Stimulated activated CD8-positive, alpha-beta memory T cell treated with anti-CD3 and anti-CD28 coated beads, Interleukin-2, amount 100 ng/mL, for 48 hours (primary cell): ENCODE results near the gene ZNF768.

Experiments used
- DNase-seq, 2 donors: peaks; one replicate each; pipeline ENCODE4 v3.0.0-alpha.2; 2020; ENCODE audit warnings: low read depth in 2 of 2

The ZNF768 gene

DNA sequence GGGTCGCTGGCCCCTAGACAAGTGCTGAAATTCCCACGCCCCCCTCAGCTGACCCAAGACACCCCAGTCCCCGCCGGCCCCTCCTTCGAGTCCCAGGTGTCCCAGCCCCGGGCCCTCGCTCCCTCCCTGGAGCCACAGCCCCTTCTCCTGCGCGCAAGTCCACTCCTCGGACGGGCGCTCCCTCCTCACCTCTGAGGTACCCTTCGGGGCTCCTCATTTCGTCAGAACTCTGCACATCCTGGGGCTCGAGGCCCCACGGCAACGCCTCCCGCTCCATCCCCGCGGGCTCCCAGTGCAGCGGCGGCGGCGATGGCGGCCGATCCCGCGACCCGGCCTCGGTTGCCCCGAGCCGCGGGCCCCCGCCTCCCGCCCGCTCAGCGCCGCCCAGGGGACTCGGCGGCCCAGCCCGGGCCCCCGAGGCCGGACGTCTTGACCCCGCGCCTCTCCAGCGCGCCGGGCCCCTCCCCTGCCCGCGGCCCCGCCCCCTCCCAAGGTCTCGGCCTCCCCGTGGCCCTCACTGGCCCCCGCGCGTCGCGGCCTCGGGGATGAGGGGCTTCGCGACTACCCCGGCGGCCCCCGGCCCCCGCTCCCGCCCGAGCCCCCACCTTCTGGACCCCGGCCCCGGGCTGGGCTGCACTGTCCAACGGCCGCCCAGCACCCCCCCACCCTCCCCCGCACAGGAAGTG is at the start of gene ZNF768:
ZNF768 (minus strand) TSS at position 430 of the 686 bp plus-strand sequence; CDS start at position 277, 153 bp downstream.
- peak in 1 of 2 donors; percentile 25 for DNase-seq

DNA sequence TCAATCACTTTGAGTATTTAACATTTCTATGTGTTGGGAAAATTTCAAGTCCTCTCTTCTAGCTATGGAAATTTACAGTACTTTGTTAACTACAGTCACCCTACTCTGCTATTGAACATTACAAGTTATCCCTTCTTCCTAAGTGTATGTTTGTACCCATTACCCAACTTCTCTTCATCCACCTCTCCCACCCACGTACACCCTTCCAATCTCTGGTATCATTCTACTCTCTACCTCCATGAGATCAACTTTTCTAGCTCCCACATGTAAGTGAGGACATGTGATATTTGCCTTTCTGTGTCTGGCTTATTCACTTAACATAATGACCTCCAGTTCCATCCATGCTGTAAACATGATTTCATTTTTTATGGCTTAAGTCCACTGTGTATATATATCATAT is 48.3 kb upstream of the ZNF768 start:
- no peak for DNase-seq

DNA sequence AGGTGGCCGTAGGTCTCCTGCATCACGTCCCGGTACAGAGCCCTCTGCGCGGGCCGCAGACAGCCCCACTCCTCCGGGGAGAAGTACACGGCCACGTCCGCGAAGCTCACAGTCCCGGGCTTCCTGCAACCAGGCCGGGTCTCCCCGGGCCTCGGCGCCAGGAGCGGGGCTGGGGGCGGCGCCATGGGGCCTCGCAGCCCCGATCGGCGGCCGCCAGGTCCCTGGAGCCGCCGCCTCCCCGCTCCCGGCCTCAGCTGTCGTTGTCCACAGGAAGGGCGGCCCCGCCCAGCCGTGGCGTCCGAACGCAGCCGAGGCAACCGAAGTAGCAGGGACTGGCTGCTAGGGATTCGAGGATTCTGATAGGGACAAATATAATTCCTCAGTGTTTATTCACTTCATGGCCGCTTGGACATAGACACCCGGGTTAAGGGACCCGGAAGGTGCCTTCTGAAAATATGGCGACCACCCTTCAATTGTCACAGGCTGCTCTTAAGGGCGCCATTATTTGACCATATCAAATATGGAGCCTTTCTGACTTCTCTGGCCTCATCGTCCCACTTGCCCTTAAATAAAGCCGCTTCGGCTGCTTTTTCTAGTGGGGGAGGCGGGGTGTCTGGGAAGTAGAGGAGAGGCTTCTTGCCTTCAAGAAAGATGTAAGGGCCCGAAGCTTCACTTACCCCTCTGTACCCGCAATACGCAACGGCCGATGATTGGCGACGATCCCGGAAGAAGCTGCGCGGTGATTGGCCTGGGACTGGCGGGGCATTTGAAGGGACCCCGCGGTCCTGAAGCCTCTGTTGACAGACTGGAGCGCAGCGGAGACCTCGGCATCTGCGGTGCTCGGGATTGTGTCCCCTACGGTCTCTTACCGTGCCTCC is 45.3 kb upstream of the ZNF768 start, which contains the start of gene ZNF688:
ZNF688 (minus strand) TSS at position 270 of the 878 bp plus-strand sequence; CDS start at position 185, 85 bp downstream.
- DNase-seq, result peak; percentile 84 to 89

DNA sequence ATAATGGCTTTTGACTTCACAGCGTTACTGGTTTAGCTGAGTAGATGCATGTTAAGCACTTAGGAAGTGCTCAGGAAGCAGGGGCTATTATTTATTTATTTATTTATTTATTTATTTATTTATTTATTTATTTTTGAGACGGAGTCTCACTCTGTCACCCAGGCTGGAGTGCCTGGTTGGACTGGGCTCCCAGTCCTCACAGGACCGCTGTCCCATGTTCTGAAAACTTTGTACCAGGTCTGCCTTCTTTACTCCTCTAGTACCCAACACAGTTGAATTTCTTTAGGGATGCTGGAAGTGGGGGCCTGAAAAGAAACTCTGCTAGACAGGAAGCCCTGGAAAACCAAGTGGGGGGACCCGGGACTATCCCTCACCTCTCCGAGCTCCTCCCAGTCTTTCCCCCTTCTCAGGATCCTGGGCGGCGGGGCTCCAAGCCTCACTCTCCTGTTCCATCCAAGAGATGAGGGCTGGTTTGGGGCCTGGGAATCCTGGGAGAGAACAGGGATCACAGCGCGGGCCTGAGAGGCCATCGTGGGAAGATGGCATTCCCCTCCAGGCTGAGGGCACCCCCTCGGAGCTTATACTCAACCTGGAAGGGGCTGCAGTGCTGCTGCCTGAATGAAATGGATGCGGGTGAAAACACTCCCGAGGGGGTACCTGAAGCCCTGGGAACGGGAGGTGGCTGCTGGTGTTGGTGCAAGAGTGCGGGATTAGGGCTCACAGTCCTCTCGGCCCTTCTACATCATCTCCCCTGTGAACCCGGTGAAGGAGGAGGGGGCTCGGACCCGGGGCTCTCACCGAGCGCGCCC is 44.5 kb upstream of the ZNF768 start:
- DNase-seq, result no peak

DNA sequence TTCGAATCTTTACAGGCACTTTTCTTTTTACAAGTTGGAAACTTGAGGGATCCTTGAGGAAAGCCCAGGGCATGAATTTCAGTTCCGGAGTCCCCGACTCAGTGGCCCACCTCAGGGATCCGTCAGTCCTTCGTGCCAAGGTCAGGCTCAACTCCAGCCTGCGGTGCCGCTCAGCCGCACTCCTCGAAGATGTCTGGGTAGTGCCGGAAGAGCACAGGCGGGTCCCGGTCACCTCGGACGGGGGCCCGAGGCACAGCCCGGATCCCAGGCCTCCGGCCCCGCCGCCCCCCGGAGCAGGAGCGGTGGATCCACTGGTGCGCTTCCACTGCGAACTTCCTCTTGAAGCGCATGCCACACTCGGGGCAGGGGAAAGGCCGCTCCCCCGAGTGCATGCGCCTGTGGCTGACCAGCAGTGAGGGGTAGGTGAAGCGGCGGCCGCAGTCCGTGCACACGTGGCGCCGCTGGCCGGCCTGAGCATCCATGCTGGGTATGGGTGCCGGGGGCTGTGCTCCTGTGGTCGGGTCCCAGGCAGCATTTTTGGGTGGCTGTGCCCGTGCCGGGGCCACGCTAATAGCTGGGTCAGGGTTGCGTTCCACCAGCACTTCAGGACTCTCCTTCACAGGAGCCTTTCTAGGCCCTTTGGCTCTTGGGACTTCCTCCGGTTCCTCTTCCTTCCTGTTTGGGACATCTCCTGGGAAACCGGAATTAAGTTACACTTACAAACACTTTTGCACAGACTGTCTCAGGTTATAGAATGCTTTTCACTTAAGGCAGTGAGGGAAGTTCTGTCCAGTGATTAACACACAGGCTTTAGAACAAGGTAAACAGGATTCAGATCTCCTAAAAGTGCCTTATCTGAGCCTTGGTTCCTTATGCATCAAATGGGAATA is 43.6 kb upstream of the ZNF768 start:
- DNase-seq, result no peak

DNA sequence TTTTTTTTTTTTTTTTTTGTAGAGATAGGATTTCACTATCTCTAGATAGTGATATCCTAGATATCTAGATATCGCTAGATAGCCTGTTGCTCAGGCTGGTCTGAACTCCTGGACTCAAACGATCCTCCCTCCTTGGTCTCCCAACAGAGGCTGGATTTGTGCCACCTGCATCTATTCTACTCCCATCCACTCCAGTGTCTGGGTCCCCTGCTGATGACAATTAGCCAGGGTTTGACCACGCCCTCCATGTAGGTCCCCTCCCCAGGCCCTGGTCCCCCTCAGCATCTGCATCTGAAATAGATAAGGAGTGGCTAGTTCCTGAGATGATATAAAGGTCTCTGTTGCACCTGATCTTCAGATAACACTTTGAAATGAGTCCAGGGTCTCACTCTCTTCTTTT is 42.9 kb upstream of the ZNF768 start:
- DNase-seq, result no peak

DNA sequence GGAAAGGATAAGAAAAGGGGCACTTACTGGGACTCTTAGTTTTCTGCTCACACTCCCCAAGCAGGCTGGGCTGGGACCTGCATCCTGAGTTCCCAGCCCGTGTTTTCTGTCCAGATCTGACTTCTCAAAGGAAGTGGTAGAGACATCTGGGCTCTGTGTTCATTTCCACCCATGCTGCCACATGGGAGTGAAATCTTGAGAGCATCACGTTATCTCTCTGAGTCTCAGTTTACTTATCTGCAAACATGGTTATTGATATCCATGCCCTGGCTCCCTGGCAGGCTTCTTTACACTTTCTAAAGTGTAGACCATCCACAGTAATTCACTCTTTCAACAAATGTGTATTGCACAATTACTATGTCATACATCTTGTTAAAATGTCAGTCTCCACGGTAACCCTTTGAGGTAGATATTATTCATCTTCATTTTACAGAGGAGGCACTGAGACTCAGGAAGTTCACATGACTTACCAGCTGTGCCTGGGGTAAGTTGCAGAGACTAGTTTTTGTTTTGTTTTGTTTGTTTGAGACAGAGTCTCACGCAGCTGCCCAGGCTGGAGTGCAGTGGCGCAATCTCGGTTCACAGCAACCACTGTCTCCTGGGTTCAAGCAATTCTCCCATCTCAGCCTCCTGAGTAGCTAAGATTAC is 41.7 kb upstream of the ZNF768 start:
- no peak for DNase-seq

DNA sequence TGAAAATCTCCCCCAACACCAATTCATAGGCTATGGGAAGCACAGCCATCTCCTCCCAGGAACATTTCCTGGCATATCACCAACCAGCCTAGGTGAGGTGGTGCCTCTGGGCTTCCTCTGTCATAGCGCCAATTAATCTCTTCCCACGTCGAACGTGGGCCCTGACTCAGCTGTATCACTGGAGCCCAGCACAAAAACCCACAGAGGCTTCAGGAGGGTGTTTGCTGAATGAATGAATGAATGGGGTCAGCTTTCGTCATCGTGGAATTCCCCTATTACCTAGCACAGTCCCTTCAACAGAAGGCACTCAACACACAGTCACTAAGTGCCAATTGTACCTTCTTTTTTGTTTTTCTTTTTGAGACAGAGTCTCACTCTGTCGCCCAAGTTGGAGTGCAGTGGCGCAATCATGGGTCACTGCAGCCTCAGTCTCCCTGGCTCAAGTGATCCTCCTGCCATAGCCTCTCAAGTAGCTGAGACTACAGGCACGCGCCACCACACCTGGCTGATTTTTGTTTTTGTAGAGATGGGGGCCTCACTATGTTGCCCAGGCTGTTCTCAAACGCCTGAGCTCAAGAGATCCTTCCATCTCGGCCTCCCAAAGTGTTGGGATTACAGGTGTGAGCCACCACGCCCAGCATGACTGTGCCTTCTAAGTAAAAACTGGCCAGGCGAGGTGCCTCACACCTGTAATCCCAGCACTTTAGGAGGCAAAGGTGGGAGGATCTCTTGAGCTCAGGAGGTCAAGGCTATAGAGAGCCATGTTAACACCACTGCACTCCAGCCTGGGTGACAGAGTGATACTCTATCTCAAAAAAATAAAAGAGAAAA is 41.0 kb upstream of the ZNF768 start:
- DNase-seq, result no peak

DNA sequence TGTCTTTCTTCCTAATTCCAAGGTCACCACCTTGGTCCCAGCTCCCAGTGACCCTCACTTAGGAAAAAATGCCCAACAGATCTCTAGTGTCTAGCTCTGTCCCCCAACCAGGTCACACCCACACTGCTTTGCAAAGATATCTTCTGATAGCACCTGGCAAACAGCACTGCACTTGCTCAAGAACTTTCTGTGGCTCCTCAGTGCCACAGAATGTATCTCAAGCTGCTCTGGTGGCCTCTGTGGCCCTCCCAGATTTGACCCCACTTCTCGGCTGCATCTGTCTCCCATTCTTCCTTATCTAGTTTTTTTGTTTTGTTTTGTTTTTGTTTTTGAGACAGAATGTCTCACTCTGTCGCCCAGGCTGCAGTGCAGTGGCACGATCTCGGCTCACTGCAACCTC is 40.2 kb upstream of the ZNF768 start:
- no peak for DNase-seq

DNA sequence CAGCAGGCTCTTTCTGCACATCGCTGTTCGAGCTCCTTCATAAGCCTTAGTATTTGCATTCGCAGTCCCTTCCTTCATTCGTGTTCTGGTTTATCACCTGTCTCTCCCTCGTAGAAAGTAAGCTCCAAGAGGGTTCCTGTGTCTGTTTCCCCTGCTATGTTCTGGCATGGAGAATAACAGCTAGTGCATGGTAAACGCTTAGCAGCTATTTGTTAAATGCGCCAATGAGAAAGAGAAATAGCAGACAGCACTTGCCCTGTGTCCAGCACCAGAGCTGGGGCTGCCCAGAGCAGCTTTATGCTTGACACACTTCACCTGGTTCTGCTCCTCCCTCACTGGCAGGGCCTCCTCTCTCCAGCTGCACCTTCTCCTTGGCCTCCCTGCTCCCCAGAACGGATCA is 39.6 kb upstream of the ZNF768 start:
- DNase-seq, result no peak

DNA sequence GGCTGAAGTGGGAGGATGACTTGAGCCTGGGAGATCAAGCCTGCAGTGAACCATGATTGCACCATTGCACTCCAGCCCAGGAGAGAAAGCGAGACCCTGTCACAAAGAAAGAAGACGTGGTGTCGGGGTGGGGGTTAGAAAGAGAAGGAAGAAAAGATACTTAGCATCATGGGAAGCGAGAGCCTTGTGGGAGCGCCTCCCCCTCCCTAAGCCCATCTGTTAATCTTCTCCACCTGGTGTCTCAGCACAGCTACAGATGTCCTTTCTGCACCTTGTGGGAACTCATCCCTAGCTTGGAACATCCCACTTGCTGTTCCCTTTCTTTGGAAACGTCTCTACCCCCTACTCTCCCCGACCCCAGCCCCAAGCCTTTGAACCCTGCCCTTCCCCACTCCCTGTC is 39.2 kb upstream of the ZNF768 start:
- DNase-seq, result no peak

DNA sequence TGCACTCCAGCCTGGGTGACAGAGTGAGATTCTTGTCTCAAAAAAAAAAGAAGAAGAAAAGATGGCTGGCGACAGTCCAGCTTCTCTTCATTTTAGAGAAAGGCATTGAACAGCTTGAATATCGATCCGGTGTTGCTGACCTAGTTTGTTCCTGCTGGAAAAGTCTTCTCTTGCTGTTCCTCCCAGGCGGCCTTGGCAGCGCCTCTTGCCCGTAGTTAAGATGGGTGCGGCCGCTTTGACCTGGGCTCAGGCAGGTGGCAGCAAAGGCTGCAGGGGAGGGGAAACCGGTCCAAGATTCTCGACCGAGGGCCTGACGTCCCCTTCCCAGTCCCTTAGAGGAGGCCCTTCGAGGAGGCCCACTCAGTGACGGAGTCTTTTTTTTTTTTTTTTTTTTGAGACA is 35.7 kb upstream of the ZNF768 start:
- no peak for DNase-seq

DNA sequence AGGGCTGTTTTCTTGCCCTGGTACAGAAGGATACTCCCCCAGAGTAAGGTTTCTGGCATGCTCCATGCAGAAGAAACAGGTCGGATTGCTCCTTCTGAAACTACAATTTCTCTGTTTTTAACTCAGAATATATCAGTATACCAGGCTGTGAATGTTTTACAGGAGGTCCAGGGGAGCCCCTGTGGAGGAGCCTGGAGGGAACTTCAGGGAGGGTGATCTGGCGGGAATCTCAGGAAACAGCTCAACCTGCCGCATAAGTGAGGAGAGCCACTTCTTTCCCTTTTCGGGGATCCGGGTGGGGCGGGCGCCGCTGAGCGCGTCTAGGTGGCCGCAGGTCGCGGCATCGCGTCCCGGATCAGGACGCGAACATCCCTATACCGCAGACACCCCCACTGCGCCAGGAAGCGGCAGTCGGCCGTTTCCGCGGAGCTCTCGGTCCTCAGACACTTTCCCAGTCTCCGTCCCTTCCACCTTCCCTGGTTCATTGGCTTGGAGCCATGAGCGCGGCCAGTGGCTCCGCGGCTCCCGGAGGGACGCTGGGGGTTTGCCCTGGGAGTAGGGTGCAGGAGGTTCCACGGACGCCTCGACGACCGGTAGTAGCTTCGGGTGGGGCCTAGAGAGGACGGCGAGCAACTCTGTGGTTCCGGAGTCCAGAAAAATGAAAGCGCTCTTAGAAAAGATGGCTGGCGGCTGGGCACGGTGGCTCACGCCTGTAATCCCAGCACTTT is 34.9 kb upstream of the ZNF768 start:
- DNase-seq, result no peak

DNA sequence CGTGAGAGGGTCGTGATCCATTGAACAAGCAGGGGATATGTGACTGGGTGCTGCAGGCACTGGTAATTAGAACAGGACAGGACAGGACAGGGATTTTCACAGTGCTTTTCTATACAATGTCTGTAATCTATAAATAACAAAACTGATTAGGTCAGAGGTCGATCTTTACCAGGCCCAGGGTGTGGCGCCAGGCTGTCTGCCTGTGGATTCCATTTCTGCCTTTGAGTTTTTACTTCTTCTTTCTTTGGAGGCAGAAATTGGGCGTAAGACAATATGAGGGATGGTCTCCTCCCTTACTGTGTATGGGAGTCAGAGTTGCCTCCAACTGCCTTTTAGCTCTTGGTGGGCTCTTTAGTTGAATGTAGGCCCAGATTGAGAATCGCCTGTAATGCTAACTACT is 33.3 kb upstream of the ZNF768 start:
- DNase-seq, result no peak

DNA sequence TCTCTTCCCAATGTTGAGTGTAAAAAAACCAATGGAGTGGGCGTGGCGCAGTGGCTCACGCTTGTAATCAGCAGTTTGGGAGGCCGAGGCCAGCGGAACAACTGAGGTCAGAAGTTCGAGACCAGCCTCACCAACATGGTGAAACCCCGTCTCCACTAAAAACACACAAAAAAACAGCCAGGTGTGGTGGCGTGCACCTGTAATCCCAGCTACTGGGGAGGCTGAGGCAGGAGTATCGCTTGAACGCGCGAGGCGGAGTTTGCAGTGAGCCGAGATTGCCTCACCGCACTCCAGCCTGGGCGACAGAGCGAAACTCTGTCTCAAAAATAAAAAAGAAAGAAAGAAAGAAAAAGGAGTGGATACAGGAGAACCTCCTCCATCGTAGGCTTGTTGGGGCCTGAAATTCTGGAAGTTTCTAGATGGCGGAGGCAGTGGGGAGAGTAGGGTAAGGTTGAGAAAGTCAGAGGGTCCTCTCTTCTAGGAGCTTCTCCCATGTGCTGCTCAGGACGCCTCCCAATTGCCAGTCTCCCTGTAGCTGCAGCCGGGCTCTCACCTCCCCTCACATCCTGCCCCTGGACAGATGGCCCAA is 32.5 kb upstream of the ZNF768 start:
- no peak for DNase-seq

DNA sequence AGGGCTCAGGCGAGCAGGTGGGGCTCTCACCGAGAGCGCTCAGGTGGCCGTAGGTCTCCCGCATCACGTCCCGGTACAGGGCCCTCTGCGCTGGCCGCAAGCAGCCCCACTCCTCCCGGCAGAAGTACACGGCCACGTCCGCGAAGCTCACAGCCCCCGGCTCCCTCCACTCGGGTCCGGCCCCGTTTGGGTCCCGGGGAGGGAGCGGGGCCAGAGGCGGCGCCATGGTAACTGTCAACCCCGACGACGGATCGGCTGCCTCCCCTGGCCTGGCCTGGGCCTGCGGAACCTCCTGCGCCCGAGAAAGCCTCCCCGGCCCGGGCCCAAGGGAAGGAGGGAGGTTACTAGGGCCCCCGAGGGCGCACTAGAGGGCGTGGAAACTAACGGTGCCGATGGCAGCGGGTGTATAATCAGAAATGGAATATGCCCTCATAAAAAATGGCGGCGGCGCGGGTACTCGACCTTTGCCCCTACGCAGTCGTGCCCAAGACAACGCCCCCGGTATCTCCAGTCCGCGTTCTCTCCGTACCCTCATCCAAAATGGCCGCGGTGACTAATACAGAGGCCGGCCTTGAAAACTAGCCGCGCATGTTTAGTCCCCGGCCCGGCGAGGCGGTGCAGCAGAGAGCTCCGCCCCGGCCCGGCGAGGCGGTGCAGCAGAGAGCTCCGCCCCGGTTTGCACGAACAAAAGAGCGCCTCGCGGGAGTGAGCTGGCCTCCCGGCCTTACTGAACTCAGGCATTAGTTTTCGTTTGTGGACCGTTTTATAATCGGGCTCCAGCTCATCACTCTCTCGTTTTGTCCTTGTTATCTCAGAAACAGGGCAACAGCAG is 31.8 kb upstream of the ZNF768 start, which contains the start of gene ZNF764:
ZNF764 (minus strand) TSS at position 418 of the 832 bp plus-strand sequence; CDS start at position 226, 192 bp downstream.
- DNase-seq, result peak; percentile 94

DNA sequence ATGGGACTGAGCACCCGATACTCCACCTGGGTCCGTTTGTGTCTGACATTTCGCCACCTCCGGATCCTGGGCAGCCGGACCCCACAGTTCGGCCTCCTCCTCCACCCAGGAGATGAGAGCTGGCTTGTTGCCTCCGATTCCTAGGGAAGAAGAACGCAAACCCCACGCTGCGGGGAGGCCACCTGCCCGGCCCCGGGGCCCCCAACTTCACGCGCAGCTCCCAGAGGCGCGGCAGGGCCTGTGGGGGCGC is 31.3 kb upstream of the ZNF768 start:
- DNase-seq, result no peak

DNA sequence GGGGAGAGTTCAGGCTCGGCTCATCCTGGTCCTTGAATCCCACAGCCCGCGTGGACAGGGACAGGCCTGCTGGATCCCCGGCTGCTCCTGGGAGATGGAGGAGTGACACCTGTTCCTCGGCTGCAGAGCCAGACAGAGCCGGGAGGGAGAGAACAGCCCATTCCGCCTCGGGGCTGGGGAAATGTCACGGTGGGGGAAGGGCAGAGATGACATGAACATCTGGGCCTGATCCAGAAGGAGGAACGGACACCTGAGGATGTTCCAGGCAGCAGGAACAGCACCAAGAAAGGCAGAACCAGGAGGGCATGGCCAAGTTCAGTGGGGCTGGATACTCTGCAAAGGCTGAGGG is 29.7 kb upstream of the ZNF768 start:
- no peak for DNase-seq
